Measurements from ENCODE around the gene C10orf71.

GRCh38 chr10:49280001-49280408 is 19.0 kb upstream of the C10orf71 start:
- TF ChIP-seq CTCF (conservative IDR thresholded peaks at IDR 0.05; ENCODE audit: low read depth, low read length) (no peak), EZH2 (IDR thresholded peaks at IDR 0.05; ENCODE audit: borderline replicate concordance, low read depth, low read length, poor library complexity, severe bottlenecking) (no peak)
